Loucy (cell line): Measurements from ENCODE around the gene UBAC2.

Source experiments
- H2AFZ ChIP-seq: fragments of 200-600 bp; sonication (generic); 2 replicates; pipeline ENCODE4 v1.6.0; 2016; ENCODE audit warnings: antibody characterized with exemption, mild to moderate bottlenecking, low read length, moderate library complexity
- H3F3A ChIP-seq: fragments of 200-600 bp; 2 replicates; pipeline ENCODE4 v1.6.0; 2016; ENCODE audit warnings: antibody characterized with exemption, low read depth, mild to moderate bottlenecking
- H3K27me3 ChIP-seq: fragments of 200-600 bp; sonication (generic); 2 replicates; pipeline ENCODE4 v1.6.1; 2014; ENCODE audit warnings: low read length, mild to moderate bottlenecking; ENCODE audit not compliant: insufficient read depth, poor library complexity, severe bottlenecking
- H3K36me3 ChIP-seq: fragments of 200-600 bp; sonication (generic); 2 replicates; pipeline ENCODE4 v1.6.1; 2016; ENCODE audit warnings: low read length; ENCODE audit not compliant: insufficient read depth
- H3K4me1 ChIP-seq: fragments of 200-600 bp; sonication (generic); 2 replicates; pipeline ENCODE4 v1.5.1; 2014; ENCODE audit warnings: low read length, mild to moderate bottlenecking; ENCODE audit not compliant: insufficient read depth, poor library complexity, severe bottlenecking
- H3K4me2 ChIP-seq: fragments of 200-600 bp; sonication (generic); 2 replicates; pipeline ENCODE4 v1.6.0; 2014; ENCODE audit warnings: antibody characterized with exemption, low read length, low read depth, mild to moderate bottlenecking; ENCODE audit not compliant: poor library complexity, severe bottlenecking
- H3K4me3 ChIP-seq: fragments of 200-600 bp; sonication (generic); 2 replicates; pipeline ENCODE4 v1.5.1; 2014; ENCODE audit warnings: low read length, mild to moderate bottlenecking, mixed read lengths; ENCODE audit not compliant: poor library complexity, severe bottlenecking
- H3K79me2 ChIP-seq: fragments of 200-600 bp; sonication (generic); 2 replicates; pipeline ENCODE4 v1.6.1; 2014; ENCODE audit warnings: low read length; ENCODE audit not compliant: insufficient read depth
- H3K9ac ChIP-seq: fragments of 200-600 bp; sonication (generic); 2 replicates; pipeline ENCODE4 v1.6.0; 2014; ENCODE audit warnings: mild to moderate bottlenecking, low read depth, low read length, moderate library complexity; ENCODE audit not compliant: poor library complexity, severe bottlenecking
- H3K9me2 ChIP-seq: fragments of 200-600 bp; sonication (generic); replicated peaks from 2 replicates; pipeline ENCODE4 v1.6.1; 2016; ENCODE audit warnings: low read depth, low read length, mixed read lengths
- H3K9me3 ChIP-seq: fragments of 200-600 bp; sonication (generic); 2 replicates; pipeline ENCODE4 v1.6.1; 2014; ENCODE audit warnings: mild to moderate bottlenecking, antibody characterized with exemption, low read length, low read depth; ENCODE audit not compliant: insufficient read depth
- H4K20me1 ChIP-seq: fragments of 200-600 bp; sonication (generic); 2 replicates; pipeline ENCODE4 v1.6.0; 2014; ENCODE audit warnings: antibody characterized with exemption, low read length, mild to moderate bottlenecking; ENCODE audit not compliant: insufficient read depth, poor library complexity, severe bottlenecking
- EZH2phosphoT487 ChIP-seq: fragments of 200-600 bp; IDR thresholded peaks from 2 replicates; pipeline ENCODE4 v1.6.1; 2018; ENCODE audit warnings: antibody characterized with exemption, mild to moderate bottlenecking, moderate library complexity, borderline replicate concordance
- TF ChIP-seq, protein P1 (sequence below): fragments of 200-600 bp; sonication (generic); conservative IDR thresholded peaks from 2 replicates; pipeline ENCODE4 v1.5.1; 2014; ENCODE audit warnings: mild to moderate bottlenecking, antibody characterized with exemption, low read length

The UBAC2 gene

DNA sequence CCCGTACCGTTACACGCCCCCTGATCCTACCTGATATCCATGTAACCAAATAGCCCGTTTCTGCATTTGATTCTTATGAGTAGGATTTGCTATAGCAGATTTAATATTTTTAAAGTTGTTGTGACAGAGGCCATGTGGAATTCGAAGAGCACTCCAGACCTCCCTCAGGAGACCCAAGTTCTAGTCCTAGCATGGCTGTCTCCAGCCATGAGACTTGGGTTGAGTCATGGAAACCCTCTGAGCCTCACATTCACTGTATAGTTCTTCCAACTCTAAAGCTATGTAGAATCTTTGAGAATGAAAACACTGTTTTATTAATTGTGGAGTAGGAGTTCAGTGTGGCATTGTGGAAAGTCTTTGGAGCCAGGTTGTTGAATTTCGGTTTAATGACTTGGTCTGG is 114.5 kb downstream of the UBAC2 start:
- H3K9ac ChIP-seq = no peak overlapping the region
- no peak overlapping the region for H3K4me2 ChIP-seq
- H3K4me3 ChIP-seq = no peak overlapping the region
- H3K4me1 ChIP-seq = no peaks in the 10 kb centered on the region
- H3K9me2 ChIP-seq = no peaks in the 10 kb centered on the region
- no peaks in the 10 kb centered on the region for H3K9me3 ChIP-seq
- H3K79me2 ChIP-seq = peaks cover 27% of the 10 kb centered on the region; the same call in 1 of the 2 replicates
- H4K20me1 ChIP-seq = peaks cover 4% of the 10 kb centered on the region
- no peak for TF ChIP-seq EZH2phosphoT487
- TF ChIP-seq, protein P1, sequence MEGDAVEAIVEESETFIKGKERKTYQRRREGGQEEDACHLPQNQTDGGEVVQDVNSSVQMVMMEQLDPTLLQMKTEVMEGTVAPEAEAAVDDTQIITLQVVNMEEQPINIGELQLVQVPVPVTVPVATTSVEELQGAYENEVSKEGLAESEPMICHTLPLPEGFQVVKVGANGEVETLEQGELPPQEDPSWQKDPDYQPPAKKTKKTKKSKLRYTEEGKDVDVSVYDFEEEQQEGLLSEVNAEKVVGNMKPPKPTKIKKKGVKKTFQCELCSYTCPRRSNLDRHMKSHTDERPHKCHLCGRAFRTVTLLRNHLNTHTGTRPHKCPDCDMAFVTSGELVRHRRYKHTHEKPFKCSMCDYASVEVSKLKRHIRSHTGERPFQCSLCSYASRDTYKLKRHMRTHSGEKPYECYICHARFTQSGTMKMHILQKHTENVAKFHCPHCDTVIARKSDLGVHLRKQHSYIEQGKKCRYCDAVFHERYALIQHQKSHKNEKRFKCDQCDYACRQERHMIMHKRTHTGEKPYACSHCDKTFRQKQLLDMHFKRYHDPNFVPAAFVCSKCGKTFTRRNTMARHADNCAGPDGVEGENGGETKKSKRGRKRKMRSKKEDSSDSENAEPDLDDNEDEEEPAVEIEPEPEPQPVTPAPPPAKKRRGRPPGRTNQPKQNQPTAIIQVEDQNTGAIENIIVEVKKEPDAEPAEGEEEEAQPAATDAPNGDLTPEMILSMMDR = no peak
- no peak overlapping the region for H2AFZ ChIP-seq
- H3K27me3 ChIP-seq = no peaks in the 10 kb centered on the region
- no peaks in the 10 kb centered on the region for H3F3A ChIP-seq
- peaks cover 56% of the 10 kb centered on the region; the same call in 1 of the 2 replicates for H3K36me3 ChIP-seq

DNA sequence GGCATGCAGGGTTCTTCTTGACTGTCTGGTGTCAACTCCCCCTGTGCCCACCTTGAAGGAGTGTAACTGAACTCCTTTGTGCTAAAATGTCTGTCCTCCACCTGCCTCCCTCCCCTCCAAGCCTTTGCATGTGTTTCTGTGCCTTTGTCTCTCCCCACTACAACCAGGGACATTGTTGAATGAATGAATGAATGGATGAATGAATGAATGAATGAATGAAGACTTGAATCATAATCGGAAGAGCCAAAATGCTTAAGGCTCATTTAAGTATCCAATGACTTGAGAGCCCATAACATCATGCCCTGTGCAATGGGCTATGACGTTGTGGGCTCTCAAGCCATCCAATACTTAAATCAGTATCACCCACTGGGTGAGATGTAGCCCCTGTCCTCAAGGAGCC is 115.6 kb downstream of the UBAC2 start:
- no peaks in the 10 kb centered on the region for H3F3A ChIP-seq

GRCh38 chr13:99316657-99317256 is 116.1 kb downstream of the UBAC2 start:
- Histone ChIP-seq H3K9me3 (no peaks in the 10 kb centered on the region), H3F3A (no peaks in the 10 kb centered on the region), H3K36me3 (peaks cover 54% of the 10 kb centered on the region; the same call in 1 of the 2 replicates), H3K27me3 (no peaks in the 10 kb centered on the region), H2AFZ (no peak overlapping the region), H3K9me2 (no peaks in the 10 kb centered on the region), H3K4me3 (no peak overlapping the region), H3K79me2 (peaks cover 15% of the 10 kb centered on the region; the same call in 1 of the 2 replicates), H3K4me2 (no peak overlapping the region), H3K9ac (no peak overlapping the region), H3K4me1 (no peaks in the 10 kb centered on the region), H4K20me1 (peaks cover 4% of the 10 kb centered on the region)
- TF ChIP-seq, protein P1 = no peak
- no peak for TF ChIP-seq EZH2phosphoT487

More for the DNA sequence above, 115.6 kb downstream of the UBAC2 start:
- Histone ChIP-seq H3K4me2 (no peak overlapping the region), H3K36me3 (peaks cover 56% of the 10 kb centered on the region; the same call in 1 of the 2 replicates), H3K27me3 (no peaks in the 10 kb centered on the region), H3K4me1 (no peaks in the 10 kb centered on the region), H3K4me3 (no peak overlapping the region), H2AFZ (no peak overlapping the region), H3K9me2 (no peaks in the 10 kb centered on the region), H4K20me1 (peaks cover 4% of the 10 kb centered on the region), H3K9me3 (no peaks in the 10 kb centered on the region), H3K79me2 (peaks cover 20% of the 10 kb centered on the region; the same call in 1 of the 2 replicates), H3K9ac (no peak overlapping the region)
- no peak for TF ChIP-seq EZH2phosphoT487
- TF ChIP-seq, protein P1 = no peak
